Testis (tissue), 2 donors: ENCODE data around the gene RYR1.

Source experiments
- POLR2A ChIP-seq: fragments of 450-650 bp; IDR thresholded peaks from one replicate; pipeline ENCODE4 v1.6.1; 2017; ENCODE audit warnings: antibody characterized with exemption, mild to moderate bottlenecking, moderate library complexity
- TF ChIP-seq, protein P1 (sequence below), 3 experiments: fragments of 450-650 bp in 2 of 3; fragments of 200-600 bp in 1 of 3; sonication (generic) in 1 of 3; IDR thresholded peaks; one replicate each; pipeline ENCODE4 v1.5.1; 2016 to 2019; ENCODE audit warnings: antibody characterized with exemption in 3 of 3, mild to moderate bottlenecking in 2 of 3, moderate library complexity in 1 of 3

DNA sequence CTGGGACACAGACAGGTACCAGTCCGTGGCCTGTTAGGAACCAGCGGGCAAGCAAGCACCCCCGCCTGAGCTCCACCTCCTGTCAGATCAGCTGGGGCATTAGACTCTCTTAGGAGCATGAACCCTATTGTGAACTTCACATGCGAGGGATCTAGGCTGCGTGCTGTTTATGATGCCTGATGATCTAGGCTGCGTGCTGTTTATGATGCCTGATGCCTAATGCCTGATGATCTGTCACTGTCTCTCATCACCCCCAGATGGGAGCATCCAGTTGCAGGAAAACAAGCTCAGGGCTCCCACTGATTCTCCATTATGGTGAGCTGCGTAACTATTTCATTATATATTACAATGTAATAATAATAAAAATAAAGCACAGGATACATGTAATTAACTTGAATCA is 11.1 kb upstream of the RYR1 start:
- TF ChIP-seq, protein P1, sequence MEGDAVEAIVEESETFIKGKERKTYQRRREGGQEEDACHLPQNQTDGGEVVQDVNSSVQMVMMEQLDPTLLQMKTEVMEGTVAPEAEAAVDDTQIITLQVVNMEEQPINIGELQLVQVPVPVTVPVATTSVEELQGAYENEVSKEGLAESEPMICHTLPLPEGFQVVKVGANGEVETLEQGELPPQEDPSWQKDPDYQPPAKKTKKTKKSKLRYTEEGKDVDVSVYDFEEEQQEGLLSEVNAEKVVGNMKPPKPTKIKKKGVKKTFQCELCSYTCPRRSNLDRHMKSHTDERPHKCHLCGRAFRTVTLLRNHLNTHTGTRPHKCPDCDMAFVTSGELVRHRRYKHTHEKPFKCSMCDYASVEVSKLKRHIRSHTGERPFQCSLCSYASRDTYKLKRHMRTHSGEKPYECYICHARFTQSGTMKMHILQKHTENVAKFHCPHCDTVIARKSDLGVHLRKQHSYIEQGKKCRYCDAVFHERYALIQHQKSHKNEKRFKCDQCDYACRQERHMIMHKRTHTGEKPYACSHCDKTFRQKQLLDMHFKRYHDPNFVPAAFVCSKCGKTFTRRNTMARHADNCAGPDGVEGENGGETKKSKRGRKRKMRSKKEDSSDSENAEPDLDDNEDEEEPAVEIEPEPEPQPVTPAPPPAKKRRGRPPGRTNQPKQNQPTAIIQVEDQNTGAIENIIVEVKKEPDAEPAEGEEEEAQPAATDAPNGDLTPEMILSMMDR (IDR thresholded peaks at IDR 0.05), result no peak
- TF ChIP-seq POLR2A, result no peak
